Measurements from ENCODE around the gene ETFB.

The ETFB gene

DNA sequence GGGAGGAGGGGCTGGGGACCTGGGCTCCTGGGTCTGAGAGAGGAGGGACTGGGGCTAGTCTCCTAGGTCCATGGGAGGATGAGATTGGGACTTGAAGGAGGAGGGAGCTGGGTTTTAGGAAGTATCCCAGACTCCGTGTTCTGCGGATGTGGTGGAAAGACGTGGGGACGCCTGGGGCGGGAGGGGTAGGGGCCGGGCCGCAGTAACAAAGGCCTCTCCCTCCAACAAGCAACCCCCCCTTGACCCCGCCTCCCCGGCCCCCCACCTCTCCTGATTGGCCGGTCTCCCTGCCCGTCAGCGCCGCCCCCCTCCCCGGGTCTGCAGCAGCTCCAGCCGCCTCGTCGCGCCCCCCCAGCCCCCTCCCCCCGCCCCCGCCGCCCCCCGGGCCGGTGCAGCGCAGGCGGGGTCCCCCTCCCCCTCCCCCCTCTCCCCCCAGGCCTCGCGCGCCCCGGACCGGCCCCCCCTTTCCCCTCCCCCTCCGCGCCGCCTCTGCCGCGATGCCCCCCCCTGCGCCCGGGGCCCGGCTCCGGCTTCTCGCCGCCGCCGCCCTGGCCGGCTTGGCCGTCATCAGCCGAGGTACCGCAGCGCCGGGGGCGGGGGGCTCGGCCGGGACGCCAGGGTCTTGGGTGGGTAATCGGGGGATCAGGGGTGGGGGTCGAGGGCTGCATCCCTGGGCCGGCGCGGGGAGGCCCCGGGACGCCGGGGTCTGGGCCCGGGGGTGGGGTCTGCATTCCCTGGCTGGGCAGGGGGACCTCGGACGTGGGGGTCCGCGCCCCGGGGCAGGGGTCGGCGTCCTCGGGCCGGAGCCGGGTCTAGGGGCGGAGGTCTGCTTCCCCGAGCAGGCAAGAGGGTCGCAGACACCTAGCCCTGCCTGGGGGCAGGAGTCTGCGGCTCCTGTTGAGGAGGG is 54.6 kb downstream of the ETFB start, which contains the start of gene IGLON5:
Gene IGLON5 (plus strand): TSS at position 294 of the 907 bp plus-strand sequence. CDS start 204 bp downstream, at position 498.
- H3K4me2 ChIP-seq (ENCODE audit: low read length): no peak within 1 kb of the TSS
- H3K27me3 ChIP-seq (ENCODE audit: control insufficient read depth, low read length): no peaks in the 10 kb centered on the region

DNA sequence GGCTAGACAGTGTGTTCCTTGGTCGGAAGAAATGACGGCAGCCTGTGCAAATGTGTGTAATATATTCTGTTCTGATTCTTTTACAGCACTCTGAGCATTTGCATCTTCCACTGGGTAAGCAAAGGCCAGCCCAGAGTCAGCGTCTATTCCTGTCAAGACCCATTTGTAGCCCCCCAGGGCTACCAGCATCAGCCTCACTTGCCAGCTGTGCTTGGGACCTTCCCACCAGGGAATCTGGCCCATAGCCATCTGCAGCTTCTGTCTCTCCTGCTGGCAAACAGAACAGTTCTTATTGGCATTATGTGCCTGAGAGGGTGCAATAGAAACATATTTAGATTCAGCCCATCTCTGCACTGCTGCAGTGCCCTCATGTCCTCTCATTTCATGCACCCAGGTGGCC is 60.7 kb downstream of the ETFB start:
- no peaks in the 10 kb centered on the region for H3K9me2 ChIP-seq (replicated peaks; ENCODE audit: control insufficient read depth, low read length)
- no peaks in the 10 kb centered on the region for H3K9me3 ChIP-seq (ENCODE audit: control insufficient read depth, insufficient read depth, low read length)
- H3K4me1 ChIP-seq (ENCODE audit: control insufficient read depth, low read length): no peaks in the 10 kb centered on the region
- no peaks in the 10 kb centered on the region for H3K79me2 ChIP-seq (ENCODE audit: control insufficient read depth, low read length)
- H3K4me2 ChIP-seq (ENCODE audit: low read length): no peak overlapping the region
- H3K4me3 ChIP-seq (ENCODE audit: low read length): no peak overlapping the region
- H3K27ac ChIP-seq (ENCODE audit: low read depth, low read length): no peak overlapping the region
- H3F3A ChIP-seq (ENCODE audit: control insufficient read depth, insufficient read depth): no peaks in the 10 kb centered on the region
- peaks cover 2% of the 10 kb centered on the region; the same call in 1 of the 2 replicates for H3K27me3 ChIP-seq (ENCODE audit: control insufficient read depth, low read length)
- no peak for TF ChIP-seq CTCF (IDR thresholded peaks at IDR 0.05; ENCODE audit: low read depth, low read length, poor library complexity, severe bottlenecking)
- TF ChIP-seq EZH2phosphoT487 (IDR thresholded peaks at IDR 0.05; ENCODE audit: borderline replicate concordance, low read length): no peak
- H3K36me3 ChIP-seq (ENCODE audit: control insufficient read depth, low read length): no peaks in the 10 kb centered on the region
- no peaks in the 10 kb centered on the region for H4K20me1 ChIP-seq (ENCODE audit: control insufficient read depth, insufficient read depth, low read depth, low read length)

More for the DNA sequence above, 54.6 kb downstream of the ETFB start, which contains the start of gene IGLON5:
- TF ChIP-seq EZH2phosphoT487 (IDR thresholded peaks at IDR 0.05; ENCODE audit: borderline replicate concordance, low read length) (no peak), CTCF (IDR thresholded peaks at IDR 0.05; ENCODE audit: low read depth, low read length, poor library complexity, severe bottlenecking) (no peak)
- no peaks in the 10 kb centered on the region for H4K20me1 ChIP-seq (ENCODE audit: control insufficient read depth, insufficient read depth, low read depth, low read length)
- no peaks in the 10 kb centered on the region for H3K9me2 ChIP-seq (replicated peaks; ENCODE audit: control insufficient read depth, low read length)
- H3K9me3 ChIP-seq (ENCODE audit: control insufficient read depth, insufficient read depth, low read length): no peaks in the 10 kb centered on the region
- no peaks in the 10 kb centered on the region for H3K36me3 ChIP-seq (ENCODE audit: control insufficient read depth, low read length)
- no peak within 1 kb of the TSS for H3K4me3 ChIP-seq (ENCODE audit: low read length)
- no peaks in the 10 kb centered on the region for H3K79me2 ChIP-seq (ENCODE audit: control insufficient read depth, low read length)
- H3K4me1 ChIP-seq (ENCODE audit: control insufficient read depth, low read length): no peaks in the 10 kb centered on the region
- H3K27ac ChIP-seq (ENCODE audit: low read depth, low read length): no peak within 1 kb of the TSS
- H3F3A ChIP-seq (ENCODE audit: control insufficient read depth, insufficient read depth): no peaks in the 10 kb centered on the region

GRCh38 chr19:51301266-51301665 is 64.9 kb downstream of the ETFB start:
- Histone ChIP-seq H3K9me2 (replicated peaks; ENCODE audit: control insufficient read depth, low read length) (no peaks in the 10 kb centered on the region), H3K9me3 (ENCODE audit: control insufficient read depth, insufficient read depth, low read length) (no peaks in the 10 kb centered on the region), H4K20me1 (ENCODE audit: control insufficient read depth, insufficient read depth, low read depth, low read length) (no peaks in the 10 kb centered on the region), H3K79me2 (ENCODE audit: control insufficient read depth, low read length) (no peaks in the 10 kb centered on the region), H3K4me2 (ENCODE audit: low read length) (no peak overlapping the region), H3K27ac (ENCODE audit: low read depth, low read length) (no peak overlapping the region), H3K4me1 (ENCODE audit: control insufficient read depth, low read length) (no peaks in the 10 kb centered on the region), H3K4me3 (ENCODE audit: low read length) (no peak overlapping the region), H3F3A (ENCODE audit: control insufficient read depth, insufficient read depth) (no peaks in the 10 kb centered on the region), H3K27me3 (ENCODE audit: control insufficient read depth, low read length) (peaks cover 2% of the 10 kb centered on the region; the same call in 1 of the 2 replicates), H3K36me3 (ENCODE audit: control insufficient read depth, low read length) (no peaks in the 10 kb centered on the region)
- TF ChIP-seq EZH2phosphoT487 (IDR thresholded peaks at IDR 0.05; ENCODE audit: borderline replicate concordance, low read length): no peak
- TF ChIP-seq CTCF (IDR thresholded peaks at IDR 0.05; ENCODE audit: low read depth, low read length, poor library complexity, severe bottlenecking): no peak
